Measurements from ENCODE around the gene FRS2. TPM values are rescaled to one million over a fixed set of nuclear protein-coding genes. Genes with fewer than 3 reads are reported as not detected.

Gene FRS2
- total and polyA plus RNA-seq, 9 of the 15 experiments (the other 6 are each of a cell fraction or from before 2014, with no cell fraction given): 1.0 to 9.1 (median 6.0) TPM

DNA sequence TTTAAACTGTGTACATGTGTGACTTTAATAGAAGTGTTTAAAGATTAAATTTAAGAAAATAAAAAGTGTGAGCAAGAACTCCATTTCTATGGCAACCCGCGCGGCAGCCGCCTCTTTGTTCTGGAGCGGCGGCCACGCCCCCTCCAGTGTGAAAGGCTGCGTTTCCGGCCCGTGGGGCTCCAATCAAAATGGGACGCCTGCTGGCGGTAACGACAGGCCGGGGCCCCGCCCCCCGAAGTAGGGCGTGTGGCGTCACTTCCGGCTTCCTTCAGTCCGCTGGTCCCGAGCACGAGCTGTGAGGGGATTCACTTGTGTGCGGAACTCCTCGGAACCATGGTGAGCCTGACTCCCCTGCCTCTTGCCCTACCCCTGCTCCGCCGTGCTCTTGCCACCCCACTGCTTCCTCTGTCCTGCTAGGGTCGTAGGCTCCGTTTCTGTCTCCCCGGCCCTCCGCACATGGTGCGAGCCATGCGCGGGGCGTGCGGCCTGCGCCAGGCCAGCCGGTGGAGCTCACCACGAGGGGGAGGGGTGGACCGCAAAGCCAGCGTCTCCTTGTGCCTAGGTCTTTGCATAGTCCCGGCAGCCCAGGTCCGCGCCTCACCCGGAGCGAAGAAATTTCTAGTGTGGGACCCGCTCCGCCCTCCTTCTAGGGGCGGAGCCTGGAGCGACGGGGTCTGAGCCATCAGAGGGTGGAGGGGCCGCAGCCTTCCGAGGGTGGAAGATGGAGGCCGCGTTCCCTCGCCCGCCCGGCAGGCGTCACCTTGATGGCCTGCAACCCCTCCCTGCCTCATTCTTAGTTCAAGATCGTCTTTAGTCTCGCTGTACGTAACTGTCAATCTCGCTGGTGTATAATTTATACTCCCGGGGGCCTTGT lies 115.2 kb downstream of the FRS2 start, which contains the start of gene CCT2 (continued):
- TF ChIP-seq, protein P1, sequence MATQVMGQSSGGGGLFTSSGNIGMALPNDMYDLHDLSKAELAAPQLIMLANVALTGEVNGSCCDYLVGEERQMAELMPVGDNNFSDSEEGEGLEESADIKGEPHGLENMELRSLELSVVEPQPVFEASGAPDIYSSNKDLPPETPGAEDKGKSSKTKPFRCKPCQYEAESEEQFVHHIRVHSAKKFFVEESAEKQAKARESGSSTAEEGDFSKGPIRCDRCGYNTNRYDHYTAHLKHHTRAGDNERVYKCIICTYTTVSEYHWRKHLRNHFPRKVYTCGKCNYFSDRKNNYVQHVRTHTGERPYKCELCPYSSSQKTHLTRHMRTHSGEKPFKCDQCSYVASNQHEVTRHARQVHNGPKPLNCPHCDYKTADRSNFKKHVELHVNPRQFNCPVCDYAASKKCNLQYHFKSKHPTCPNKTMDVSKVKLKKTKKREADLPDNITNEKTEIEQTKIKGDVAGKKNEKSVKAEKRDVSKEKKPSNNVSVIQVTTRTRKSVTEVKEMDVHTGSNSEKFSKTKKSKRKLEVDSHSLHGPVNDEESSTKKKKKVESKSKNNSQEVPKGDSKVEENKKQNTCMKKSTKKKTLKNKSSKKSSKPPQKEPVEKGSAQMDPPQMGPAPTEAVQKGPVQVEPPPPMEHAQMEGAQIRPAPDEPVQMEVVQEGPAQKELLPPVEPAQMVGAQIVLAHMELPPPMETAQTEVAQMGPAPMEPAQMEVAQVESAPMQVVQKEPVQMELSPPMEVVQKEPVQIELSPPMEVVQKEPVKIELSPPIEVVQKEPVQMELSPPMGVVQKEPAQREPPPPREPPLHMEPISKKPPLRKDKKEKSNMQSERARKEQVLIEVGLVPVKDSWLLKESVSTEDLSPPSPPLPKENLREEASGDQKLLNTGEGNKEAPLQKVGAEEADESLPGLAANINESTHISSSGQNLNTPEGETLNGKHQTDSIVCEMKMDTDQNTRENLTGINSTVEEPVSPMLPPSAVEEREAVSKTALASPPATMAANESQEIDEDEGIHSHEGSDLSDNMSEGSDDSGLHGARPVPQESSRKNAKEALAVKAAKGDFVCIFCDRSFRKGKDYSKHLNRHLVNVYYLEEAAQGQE (IDR thresholded peaks at IDR 0.05; ENCODE audit: borderline replicate concordance): no peak; the same call in 1 of the 2 replicates
- TF ChIP-seq, protein P1 (CRISPR knock-in tag; IDR thresholded peaks at IDR 0.05; ENCODE audit: low read depth): 0 out of 2 replicates have a peak, but pooled peaks have one; percentile 57
- TF ChIP-seq TGIF2 (CRISPR knock-in tag; IDR thresholded peaks at IDR 0.05) (no peak), NR2F6 (CRISPR knock-in tag; IDR thresholded peaks at IDR 0.05) (no peak), NCOA2 (IDR thresholded peaks at IDR 0.05; ENCODE audit: partially characterized antibody in 2 of 2) (no peak), ZNF224 (CRISPR knock-in tag; IDR thresholded peaks at IDR 0.05) (no peak), PPARD (CRISPR knock-in tag; IDR thresholded peaks at IDR 0.05) (no peak), SP2 (IDR thresholded peaks at IDR 0.05; ENCODE audit: extremely low read depth, low read depth, low read length, poor library complexity, severe bottlenecking) (no peak)
- TF ChIP-seq, protein P2, sequence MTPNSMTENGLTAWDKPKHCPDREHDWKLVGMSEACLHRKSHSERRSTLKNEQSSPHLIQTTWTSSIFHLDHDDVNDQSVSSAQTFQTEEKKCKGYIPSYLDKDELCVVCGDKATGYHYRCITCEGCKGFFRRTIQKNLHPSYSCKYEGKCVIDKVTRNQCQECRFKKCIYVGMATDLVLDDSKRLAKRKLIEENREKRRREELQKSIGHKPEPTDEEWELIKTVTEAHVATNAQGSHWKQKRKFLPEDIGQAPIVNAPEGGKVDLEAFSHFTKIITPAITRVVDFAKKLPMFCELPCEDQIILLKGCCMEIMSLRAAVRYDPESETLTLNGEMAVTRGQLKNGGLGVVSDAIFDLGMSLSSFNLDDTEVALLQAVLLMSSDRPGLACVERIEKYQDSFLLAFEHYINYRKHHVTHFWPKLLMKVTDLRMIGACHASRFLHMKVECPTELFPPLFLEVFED (CRISPR knock-in tag; conservative IDR thresholded peaks at IDR 0.05): 0 out of 2 replicates have a peak, but pooled peaks have one; percentile 40
- TF ChIP-seq, protein P3, sequence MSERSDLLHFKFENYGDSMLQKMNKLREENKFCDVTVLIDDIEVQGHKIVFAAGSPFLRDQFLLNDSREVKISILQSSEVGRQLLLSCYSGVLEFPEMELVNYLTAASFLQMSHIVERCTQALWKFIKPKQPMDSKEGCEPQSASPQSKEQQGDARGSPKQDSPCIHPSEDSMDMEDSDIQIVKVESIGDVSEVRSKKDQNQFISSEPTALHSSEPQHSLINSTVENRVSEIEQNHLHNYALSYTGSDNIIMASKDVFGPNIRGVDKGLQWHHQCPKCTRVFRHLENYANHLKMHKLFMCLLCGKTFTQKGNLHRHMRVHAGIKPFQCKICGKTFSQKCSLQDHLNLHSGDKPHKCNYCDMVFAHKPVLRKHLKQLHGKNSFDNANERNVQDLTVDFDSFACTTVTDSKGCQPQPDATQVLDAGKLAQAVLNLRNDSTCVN (CRISPR knock-in tag; IDR thresholded peaks at IDR 0.05): no peak
- TF ChIP-seq, protein P4, sequence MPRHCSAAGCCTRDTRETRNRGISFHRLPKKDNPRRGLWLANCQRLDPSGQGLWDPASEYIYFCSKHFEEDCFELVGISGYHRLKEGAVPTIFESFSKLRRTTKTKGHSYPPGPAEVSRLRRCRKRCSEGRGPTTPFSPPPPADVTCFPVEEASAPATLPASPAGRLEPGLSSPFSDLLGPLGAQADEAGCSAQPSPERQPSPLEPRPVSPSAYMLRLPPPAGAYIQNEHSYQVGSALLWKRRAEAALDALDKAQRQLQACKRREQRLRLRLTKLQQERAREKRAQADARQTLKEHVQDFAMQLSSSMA (CRISPR knock-in tag; IDR thresholded peaks at IDR 0.05): no peak
- TF ChIP-seq, protein P5, sequence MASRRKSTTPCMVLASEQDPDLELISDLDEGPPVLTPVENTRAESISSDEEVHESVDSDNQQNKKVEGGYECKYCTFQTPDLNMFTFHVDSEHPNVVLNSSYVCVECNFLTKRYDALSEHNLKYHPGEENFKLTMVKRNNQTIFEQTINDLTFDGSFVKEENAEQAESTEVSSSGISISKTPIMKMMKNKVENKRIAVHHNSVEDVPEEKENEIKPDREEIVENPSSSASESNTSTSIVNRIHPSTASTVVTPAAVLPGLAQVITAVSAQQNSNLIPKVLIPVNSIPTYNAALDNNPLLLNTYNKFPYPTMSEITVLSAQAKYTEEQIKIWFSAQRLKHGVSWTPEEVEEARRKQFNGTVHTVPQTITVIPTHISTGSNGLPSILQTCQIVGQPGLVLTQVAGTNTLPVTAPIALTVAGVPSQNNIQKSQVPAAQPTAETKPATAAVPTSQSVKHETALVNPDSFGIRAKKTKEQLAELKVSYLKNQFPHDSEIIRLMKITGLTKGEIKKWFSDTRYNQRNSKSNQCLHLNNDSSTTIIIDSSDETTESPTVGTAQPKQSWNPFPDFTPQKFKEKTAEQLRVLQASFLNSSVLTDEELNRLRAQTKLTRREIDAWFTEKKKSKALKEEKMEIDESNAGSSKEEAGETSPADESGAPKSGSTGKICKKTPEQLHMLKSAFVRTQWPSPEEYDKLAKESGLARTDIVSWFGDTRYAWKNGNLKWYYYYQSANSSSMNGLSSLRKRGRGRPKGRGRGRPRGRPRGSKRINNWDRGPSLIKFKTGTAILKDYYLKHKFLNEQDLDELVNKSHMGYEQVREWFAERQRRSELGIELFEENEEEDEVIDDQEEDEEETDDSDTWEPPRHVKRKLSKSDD (conservative IDR thresholded peaks at IDR 0.05; ENCODE audit: low read length): peak; percentile 28; the same call in 1 of the 2 replicates

All from K562 (cell line).